Kidney (tissue), 14 donors: ENCODE results near the gene SIGLEC14. TPM values are rescaled to one million over a fixed set of nuclear protein-coding genes. Genes with fewer than 3 reads are reported as not detected.

ENCODE experiments used
- DNase-seq, 5 donors: peaks; one replicate each; pipeline ENCODE4 v3.0.0-alpha.2; 2013 to 2020
- FAIRE-seq: peaks from 2 replicates; lab custom pipeline; 2012; peaks lifted over from hg19 to GRCh38; lab: Jason Lieb, UNC
- H3K27ac ChIP-seq, 2 donors: one replicate each; pipeline ENCODE4 v1.7.0; 2013; ENCODE audit warnings: low read depth in 2 of 2, low read length in 2 of 2, inconsistent platforms in 1 of 2
- H3K27me3 ChIP-seq: one replicate; pipeline ENCODE4 v1.7.1; 2013; ENCODE audit warnings: low read length, inconsistent platforms; ENCODE audit not compliant: control insufficient read depth, insufficient read depth
- H3K36me3 ChIP-seq, 3 donors: one replicate each; pipeline versions ENCODE4 v1.7.0 to v1.7.1; 2013; ENCODE audit warnings: low read length in 3 of 3, control low read depth in 1 of 3, inconsistent platforms in 1 of 3; ENCODE audit not compliant: insufficient read depth in 3 of 3, control insufficient read depth in 2 of 3
- H3K4me1 ChIP-seq, 3 donors: one replicate each; pipeline versions ENCODE4 v1.7.0 to v1.7.1; 2013; ENCODE audit warnings: low read length in 3 of 3, inconsistent platforms in 1 of 3, low read depth in 1 of 3; ENCODE audit not compliant: control insufficient read depth in 2 of 3, insufficient read depth in 2 of 3
- H3K4me3 ChIP-seq, 3 donors: one replicate each; pipeline versions ENCODE4 v1.7.0 to v1.8.1; 2013; ENCODE audit warnings: low read length in 3 of 3, control low read depth in 1 of 3, inconsistent platforms in 1 of 3
- H3K9ac ChIP-seq, 3 donors: one replicate each; pipeline versions ENCODE4 v1.7.0 to v1.7.1; 2013; ENCODE audit warnings: low read length in 3 of 3, control low read depth in 1 of 3, inconsistent platforms in 1 of 3
- H3K9me3 ChIP-seq, 3 donors: one replicate each; pipeline versions ENCODE4 v1.7.0 to v1.7.1; 2013; ENCODE audit warnings: low read length in 3 of 3, control low read depth in 1 of 3, inconsistent platforms in 1 of 3; ENCODE audit not compliant: control insufficient read depth in 2 of 3, insufficient read depth in 1 of 3
- CTCF ChIP-seq: IDR thresholded peaks from 3 replicates; pipeline ENCODE4 v1.5.1; 2012; ENCODE audit warnings: mild to moderate bottlenecking, moderate library complexity, borderline replicate concordance; ENCODE audit not compliant: insufficient read depth; ENCODE audit errors: extremely low read depth
- intact Hi-C: fragments of 100-400 bp; cut with DNase I; formaldehyde crosslinking; loops from one replicate; pipeline ENCODE4 v1.11.1; 2022
- polyA plus RNA-seq: library from polyadenylated mRNA; stranded (reverse); fragments of 350-450 nt; fragmentation: Illumina TruSeq; extraction: RNeasy Lipid Tissue Mini Kit (QIAGEN cat#74804); gene quantifications from one replicate; pipeline ENCODE4 v1.2.3, GENCODE V29; 2014; ENCODE audit warnings: low read depth, low replicate concordance; ENCODE audit not compliant: insufficient read depth
- total RNA-seq: library from RNA; stranded (reverse); fragmentation: NEBNext Ultra II Directional; extraction: Animal tissue kit (Norgen Biotek cat#: 25700); gene quantifications from one replicate; pipeline ENCODE4 v1.2.1, GENCODE V29; 2021
- donor health status: control.
- donor health status: control.
- donor health status: control.
- donor health status: control.
- donor health status: control.
- donor health status: DM: yes; HTN: yes; CAD: no.
- donor health status: Normal renal cell carcinoma (clear cell type).

SIGLEC14 gene
- total and polyA plus RNA-seq, 2 donors from 2014 or later: 0.26 to 11.5 TPM

- no peak for TF ChIP-seq CTCF
- Histone ChIP-seq H3K27ac (no peak overlapping the region), H3K4me3 (no peak overlapping the region), H3K27me3 (no peaks in the 10 kb centered on the region), H3K4me1 (peaks cover 0 to 2% (median 0%) of the 10 kb centered on the region in 3 donors), H3K9ac (no peak overlapping the region), H3K9me3 (no peaks in the 10 kb centered on the region), H3K36me3 (no peaks in the 10 kb centered on the region)
- FAIRE-seq: no peak
- intact Hi-C loops: no loop called here
- DNase-seq: no peak
Observed at GRCh38 chr19:51654783-51655182, 8.2 kb upstream of the SIGLEC14 start.

GRCh38 chr19:51653162-51653561 lies 6.5 kb upstream of the SIGLEC14 start:
- intact Hi-C loops: no loop called here
- Histone ChIP-seq H3K27me3 (no peaks in the 10 kb centered on the region), H3K4me1 (peaks cover 0 to 2% (median 0%) of the 10 kb centered on the region in 3 donors), H3K36me3 (no peaks in the 10 kb centered on the region), H3K27ac (no peak overlapping the region), H3K9me3 (no peaks in the 10 kb centered on the region), H3K4me3 (no peak overlapping the region), H3K9ac (no peak overlapping the region)
- DNase-seq (no peak), FAIRE-seq (no peak)
- TF ChIP-seq CTCF: no peak

- Histone ChIP-seq H3K9ac (no peak overlapping the region), H3K27me3 (no peaks in the 10 kb centered on the region), H3K36me3 (no peaks in the 10 kb centered on the region), H3K4me1 (peaks cover 0 to 2% (median 0%) of the 10 kb centered on the region in 3 donors), H3K27ac (no peak overlapping the region), H3K4me3 (no peak overlapping the region), H3K9me3 (no peaks in the 10 kb centered on the region)
- no peak for FAIRE-seq
- no peak for DNase-seq
- TF ChIP-seq CTCF: no peak
- intact Hi-C loops: no loop called here
Observed at GRCh38 chr19:51652266-51652665, 5.6 kb upstream of the SIGLEC14 start.
